UCSD-AML1 (cell line): ENCODE measurements around the gene MEGF10.

Source experiments
- DNase-seq: peaks from one replicate; lab custom pipeline; 2025; ENCODE audit not compliant: unreplicated experiment; lab: John Stamatoyannopoulos, UW

MEGF10 gene

GRCh38 chr5:127363403-127363802 is 72.8 kb downstream of the MEGF10 start:
- no peak for DNase-seq

GRCh38 chr5:127367029-127367428 is 76.4 kb downstream of the MEGF10 start:
- no peak for DNase-seq

GRCh38 chr5:127367946-127368465 is 77.4 kb downstream of the MEGF10 start:
- no peak for DNase-seq

- DNase-seq = no peak
Observed at GRCh38 chr5:127369796-127370195, 79.2 kb downstream of the MEGF10 start.

- DNase-seq = no peak
Observed at GRCh38 chr5:127370631-127371030, 80.0 kb downstream of the MEGF10 start.

GRCh38 chr5:127373858-127374491 is 83.4 kb downstream of the MEGF10 start:
- DNase-seq = peak; percentile 20

- DNase-seq = no peak
Observed at GRCh38 chr5:127375124-127375523, 84.5 kb downstream of the MEGF10 start.

GRCh38 chr5:127375544-127376091 is 85.0 kb downstream of the MEGF10 start:
- DNase-seq = no peak

GRCh38 chr5:127377651-127378050 is 87.1 kb downstream of the MEGF10 start:
- no peak for DNase-seq

GRCh38 chr5:127385936-127386335 is 95.3 kb downstream of the MEGF10 start:
- no peak for DNase-seq

- DNase-seq = no peak
Observed at GRCh38 chr5:127386557-127386956, 96.0 kb downstream of the MEGF10 start.

- no peak for DNase-seq
Observed at GRCh38 chr5:127389601-127390000, 99.0 kb downstream of the MEGF10 start.

GRCh38 chr5:127392762-127393161 is 102.2 kb downstream of the MEGF10 start:
- no peak for DNase-seq

GRCh38 chr5:127396490-127397155 is 106.0 kb downstream of the MEGF10 start:
- DNase-seq = no peak

- DNase-seq = no peak
Observed at GRCh38 chr5:127398508-127398907, 107.9 kb downstream of the MEGF10 start.

- no peak for DNase-seq
Observed at GRCh38 chr5:127399068-127399467, 108.5 kb downstream of the MEGF10 start.

- DNase-seq = no peak
Observed at GRCh38 chr5:127400539-127400938, 109.9 kb downstream of the MEGF10 start.

GRCh38 chr5:127400946-127401670 is 110.5 kb downstream of the MEGF10 start:
- DNase-seq = no peak

GRCh38 chr5:127402361-127402760 is 111.8 kb downstream of the MEGF10 start:
- no peak for DNase-seq

- DNase-seq = no peak
Observed at GRCh38 chr5:127404190-127404589, 113.6 kb downstream of the MEGF10 start.

GRCh38 chr5:127406326-127407121 is 115.9 kb downstream of the MEGF10 start:
- no peak for DNase-seq
